ENCODE results near the gene HNRNPH3. TPM values are rescaled to one million over a fixed set of nuclear protein-coding genes. Genes with fewer than 3 reads are reported as not detected.

Gene HNRNPH3
- total RNA-seq, 1 experiment from 2014 or later, result 143 TPM

DNA sequence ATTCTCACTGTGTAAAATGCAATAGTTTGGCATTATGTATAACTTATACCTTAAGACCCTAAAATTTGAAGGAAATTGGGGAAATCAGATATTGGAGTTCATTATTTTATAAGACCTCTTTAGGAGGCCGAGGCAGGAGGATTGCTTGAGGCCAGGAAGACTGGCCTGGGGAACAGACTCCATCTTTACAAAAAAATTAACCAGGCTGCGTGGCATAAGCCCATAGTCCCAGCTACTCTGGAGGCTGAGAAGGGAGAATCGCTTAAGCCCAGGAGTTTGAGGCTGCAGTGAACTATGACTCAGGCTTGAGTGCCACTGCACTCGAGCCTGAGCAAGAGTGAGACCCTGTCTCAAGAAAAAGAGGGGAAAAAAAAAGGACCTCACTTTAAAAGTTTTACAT, 14.9 kb downstream of the HNRNPH3 start:
- Histone ChIP-seq H3K36me3 (ENCODE audit: control insufficient read depth, insufficient read depth, low read length) (peaks cover 43% of the 10 kb centered on the region), H3K27ac (ENCODE audit: low read length) (no peak overlapping the region), H3K27me3 (ENCODE audit: control insufficient read depth, insufficient read depth, low read length) (no peaks in the 10 kb centered on the region), H3K4me1 (ENCODE audit: control insufficient read depth, insufficient read depth, low read length) (no peaks in the 10 kb centered on the region; the same call in 1 of the 2 replicates), H3K4me3 (ENCODE audit: low read depth in 2 of 2, low read length in 2 of 2) (no peak overlapping the region), H3K9me3 (ENCODE audit: control insufficient read depth, insufficient read depth, low read depth, low read length) (no peaks in the 10 kb centered on the region)
- in situ Hi-C loops (cut with HindIII; ENCODE audit: low pct_unique_long_range_greater_than_20kb, low sequenced_read_pairs) (no loop called here), intact Hi-C loops (cut with micrococcal nuclease; ENCODE audit: unreplicated experiment) (no loop called here)
- BruUV-seq (replicated peaks), result no TSS peak
- ATAC-seq (peak; percentile 39; the same call in 1 of the 2 replicates), DNase-seq (ENCODE audit: low read depth, low spot score) (no peak)
- TF ChIP-seq SIN3A (IDR thresholded peaks at IDR 0.05; ENCODE audit: borderline replicate concordance, insufficient read depth, low read depth, low read length) (no peak), TCF7L2 (IDR thresholded peaks at IDR 0.05; ENCODE audit: low read depth, low read length) (no peak), POLR2AphosphoS5 (IDR thresholded peaks at IDR 0.05; ENCODE audit: low read depth, low read length) (no peak; the same call in 1 of the 2 replicates)
- TF ChIP-seq, protein P1, sequence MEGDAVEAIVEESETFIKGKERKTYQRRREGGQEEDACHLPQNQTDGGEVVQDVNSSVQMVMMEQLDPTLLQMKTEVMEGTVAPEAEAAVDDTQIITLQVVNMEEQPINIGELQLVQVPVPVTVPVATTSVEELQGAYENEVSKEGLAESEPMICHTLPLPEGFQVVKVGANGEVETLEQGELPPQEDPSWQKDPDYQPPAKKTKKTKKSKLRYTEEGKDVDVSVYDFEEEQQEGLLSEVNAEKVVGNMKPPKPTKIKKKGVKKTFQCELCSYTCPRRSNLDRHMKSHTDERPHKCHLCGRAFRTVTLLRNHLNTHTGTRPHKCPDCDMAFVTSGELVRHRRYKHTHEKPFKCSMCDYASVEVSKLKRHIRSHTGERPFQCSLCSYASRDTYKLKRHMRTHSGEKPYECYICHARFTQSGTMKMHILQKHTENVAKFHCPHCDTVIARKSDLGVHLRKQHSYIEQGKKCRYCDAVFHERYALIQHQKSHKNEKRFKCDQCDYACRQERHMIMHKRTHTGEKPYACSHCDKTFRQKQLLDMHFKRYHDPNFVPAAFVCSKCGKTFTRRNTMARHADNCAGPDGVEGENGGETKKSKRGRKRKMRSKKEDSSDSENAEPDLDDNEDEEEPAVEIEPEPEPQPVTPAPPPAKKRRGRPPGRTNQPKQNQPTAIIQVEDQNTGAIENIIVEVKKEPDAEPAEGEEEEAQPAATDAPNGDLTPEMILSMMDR (IDR thresholded peaks at IDR 0.05), result no peak
- TF ChIP-seq, protein P2, sequence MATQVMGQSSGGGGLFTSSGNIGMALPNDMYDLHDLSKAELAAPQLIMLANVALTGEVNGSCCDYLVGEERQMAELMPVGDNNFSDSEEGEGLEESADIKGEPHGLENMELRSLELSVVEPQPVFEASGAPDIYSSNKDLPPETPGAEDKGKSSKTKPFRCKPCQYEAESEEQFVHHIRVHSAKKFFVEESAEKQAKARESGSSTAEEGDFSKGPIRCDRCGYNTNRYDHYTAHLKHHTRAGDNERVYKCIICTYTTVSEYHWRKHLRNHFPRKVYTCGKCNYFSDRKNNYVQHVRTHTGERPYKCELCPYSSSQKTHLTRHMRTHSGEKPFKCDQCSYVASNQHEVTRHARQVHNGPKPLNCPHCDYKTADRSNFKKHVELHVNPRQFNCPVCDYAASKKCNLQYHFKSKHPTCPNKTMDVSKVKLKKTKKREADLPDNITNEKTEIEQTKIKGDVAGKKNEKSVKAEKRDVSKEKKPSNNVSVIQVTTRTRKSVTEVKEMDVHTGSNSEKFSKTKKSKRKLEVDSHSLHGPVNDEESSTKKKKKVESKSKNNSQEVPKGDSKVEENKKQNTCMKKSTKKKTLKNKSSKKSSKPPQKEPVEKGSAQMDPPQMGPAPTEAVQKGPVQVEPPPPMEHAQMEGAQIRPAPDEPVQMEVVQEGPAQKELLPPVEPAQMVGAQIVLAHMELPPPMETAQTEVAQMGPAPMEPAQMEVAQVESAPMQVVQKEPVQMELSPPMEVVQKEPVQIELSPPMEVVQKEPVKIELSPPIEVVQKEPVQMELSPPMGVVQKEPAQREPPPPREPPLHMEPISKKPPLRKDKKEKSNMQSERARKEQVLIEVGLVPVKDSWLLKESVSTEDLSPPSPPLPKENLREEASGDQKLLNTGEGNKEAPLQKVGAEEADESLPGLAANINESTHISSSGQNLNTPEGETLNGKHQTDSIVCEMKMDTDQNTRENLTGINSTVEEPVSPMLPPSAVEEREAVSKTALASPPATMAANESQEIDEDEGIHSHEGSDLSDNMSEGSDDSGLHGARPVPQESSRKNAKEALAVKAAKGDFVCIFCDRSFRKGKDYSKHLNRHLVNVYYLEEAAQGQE (IDR thresholded peaks at IDR 0.05; ENCODE audit: insufficient read depth in 1 of 2, low read depth in 2 of 2, low read length in 1 of 2), result no peak
- POLR2A ChIA-PET, result no interaction called here
- CTCF ChIA-PET, result no interaction called here

DNA sequence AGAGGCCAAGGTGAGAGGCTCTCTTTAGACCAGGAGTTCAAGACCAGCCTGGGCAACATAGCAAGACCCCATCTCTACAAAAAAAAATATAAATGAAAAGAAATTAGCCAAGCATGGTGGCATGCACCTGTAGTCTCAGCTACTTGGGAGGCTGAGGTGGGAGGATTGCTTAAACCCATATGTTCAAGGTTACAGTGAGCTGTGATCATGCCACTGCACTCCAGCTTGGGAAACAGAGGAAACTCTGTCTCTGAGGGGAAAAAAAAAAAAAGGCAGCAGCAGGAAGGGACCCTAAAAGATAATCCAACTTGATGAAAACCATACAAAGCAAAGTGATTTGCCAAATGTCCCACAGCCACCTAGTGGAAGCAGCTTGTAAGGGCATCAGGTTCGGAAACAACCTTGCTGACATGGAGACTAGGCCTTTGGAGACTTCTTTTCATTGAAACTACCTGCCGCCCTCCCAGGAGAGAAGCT, 16.4 kb downstream of the HNRNPH3 start:
- CTCF ChIA-PET, result interaction anchor here (0.5 to 1.2 kb wide), 15 partner anchors 8 to 1096 kb away, joined by 3 to 11 read pairs (median 4); no protein-coding TSS in a partner anchor
- ATAC-seq (peak; percentile 70), DNase-seq (ENCODE audit: low read depth, low spot score) (peak; percentile 58)
- intact Hi-C loops (cut with micrococcal nuclease; ENCODE audit: unreplicated experiment) (no loop called here), in situ Hi-C loops (cut with HindIII; ENCODE audit: low pct_unique_long_range_greater_than_20kb, low sequenced_read_pairs) (no loop called here)
- Histone ChIP-seq H3K4me1 (ENCODE audit: control insufficient read depth, insufficient read depth, low read length) (no peaks in the 10 kb centered on the region; the same call in 1 of the 2 replicates), H3K27ac (ENCODE audit: low read length) (no peak overlapping the region), H3K9me3 (ENCODE audit: control insufficient read depth, insufficient read depth, low read depth, low read length) (no peaks in the 10 kb centered on the region), H3K36me3 (ENCODE audit: control insufficient read depth, insufficient read depth, low read length) (peaks cover 28% of the 10 kb centered on the region), H3K27me3 (ENCODE audit: control insufficient read depth, insufficient read depth, low read length) (no peaks in the 10 kb centered on the region), H3K4me3 (ENCODE audit: low read depth in 2 of 2, low read length in 2 of 2) (no peak overlapping the region)
- no TSS peak for BruUV-seq (replicated peaks)
- POLR2A ChIA-PET, result interaction anchor here (0.6 to 0.7 kb wide), 4 partner anchors 17 to 525 kb away, joined by 6 to 12 read pairs (median 8); partner anchors contain the start of gene HNRNPH3
- TF ChIP-seq, protein P2 (IDR thresholded peaks at IDR 0.05; ENCODE audit: insufficient read depth in 1 of 2, low read depth in 2 of 2, low read length in 1 of 2), result no peak
- TF ChIP-seq, protein P1 (IDR thresholded peaks at IDR 0.05), result peak; percentile 95

Data from Panc1 (cell line).